ENCODE measurements around the gene USP24.

USP24 gene

GRCh38 chr1:55095095-55095494 lies 120.1 kb downstream of the USP24 start:
- DNase-seq, result no peak

DNA sequence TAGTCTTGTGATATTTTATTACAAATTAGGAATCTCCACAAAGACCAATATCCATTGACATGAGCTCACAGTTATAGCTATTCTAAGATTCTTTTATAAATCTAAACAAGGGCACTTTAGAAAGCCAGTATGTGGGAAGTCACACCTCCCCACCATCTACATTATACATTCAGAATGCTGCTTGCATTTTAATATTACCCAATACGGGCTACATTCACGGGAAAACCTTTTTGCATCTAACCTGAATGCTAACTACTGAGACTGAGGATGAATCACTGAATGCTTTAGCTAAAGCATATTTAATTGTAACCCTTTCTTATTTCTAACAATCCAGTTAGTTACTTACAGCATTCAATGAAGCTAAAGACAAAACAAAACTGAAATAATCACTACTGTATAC lies 122.7 kb downstream of the USP24 start:
- no peak for DNase-seq

- no peak for DNase-seq
Measured at GRCh38 chr1:55089683-55090082, 125.5 kb downstream of the USP24 start.

DNA sequence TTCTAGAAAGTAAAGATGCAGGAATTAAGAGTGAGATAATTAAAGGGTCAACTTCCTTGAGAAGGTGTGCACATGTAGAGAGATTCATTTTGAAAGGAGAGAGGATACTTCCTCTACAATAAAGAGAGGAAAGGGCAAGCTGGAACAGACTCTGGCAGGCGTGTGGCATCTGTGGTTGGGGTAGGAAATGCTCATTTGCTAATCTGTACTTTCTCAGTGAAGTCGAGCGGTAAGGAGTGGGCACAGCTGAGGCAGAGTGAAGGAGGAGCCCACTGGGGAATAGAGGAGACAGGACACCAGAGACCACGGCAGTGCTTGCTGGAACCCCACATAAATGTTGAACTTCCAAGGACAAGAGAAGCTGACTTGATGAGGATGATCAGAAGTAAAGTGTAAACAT lies 126.8 kb downstream of the USP24 start:
- no peak for DNase-seq

DNA sequence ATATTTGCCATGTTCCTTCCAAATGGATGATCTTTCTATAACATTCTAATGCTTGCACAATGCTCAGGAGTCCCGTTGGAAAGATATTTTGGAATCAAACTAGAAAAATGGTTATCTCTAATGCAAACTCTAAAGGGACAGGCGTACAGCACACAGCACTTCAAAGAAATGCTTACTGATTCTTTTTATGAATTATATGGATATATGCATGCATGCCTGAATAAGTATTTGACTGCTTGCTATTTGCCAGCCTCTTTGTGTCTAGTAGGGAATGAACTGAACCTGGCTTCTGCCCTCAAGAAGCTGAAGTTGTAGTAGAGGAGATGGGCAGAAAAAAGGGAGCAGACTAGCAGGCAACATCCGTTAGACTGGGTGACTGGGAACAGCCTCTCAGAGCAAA lies 127.7 kb downstream of the USP24 start:
- DNase-seq, result no peak

DNA sequence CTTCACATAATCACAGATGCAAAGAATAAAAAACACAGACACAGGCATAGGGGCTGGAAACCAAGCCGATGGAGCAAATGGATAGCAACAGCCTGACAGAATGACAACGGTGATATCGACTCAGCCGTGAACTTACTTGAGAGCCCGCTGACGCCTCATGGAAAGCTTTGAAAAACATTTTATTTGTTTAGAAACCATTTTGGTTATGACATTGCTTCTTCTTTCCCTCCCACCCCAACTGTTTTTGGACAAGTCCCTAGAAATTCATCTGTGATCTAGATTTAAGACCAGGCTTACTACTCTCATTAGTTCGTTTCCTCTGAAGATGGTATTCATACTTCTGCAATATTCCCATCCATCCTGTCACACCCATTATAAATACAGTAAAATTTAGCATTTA lies 130.9 kb downstream of the USP24 start:
- no peak for DNase-seq

DNA sequence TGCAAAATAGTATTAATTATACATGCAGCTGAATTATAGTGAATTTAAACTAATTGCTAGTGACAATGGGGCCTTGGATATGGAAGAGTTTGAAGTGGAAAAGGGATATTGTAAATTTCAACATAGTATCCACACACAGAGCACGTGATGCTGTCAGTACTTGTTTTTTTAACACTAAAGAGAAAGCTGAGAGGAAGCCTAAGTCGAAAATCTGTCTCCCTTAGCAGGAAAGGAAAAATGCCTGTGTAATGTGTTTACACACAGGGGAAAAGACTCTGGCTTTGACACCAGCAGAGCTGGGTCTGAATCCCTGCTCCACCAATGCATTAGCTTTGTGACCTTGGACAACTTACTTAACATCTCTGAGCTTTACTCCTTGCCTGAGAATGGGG lies 133.3 kb downstream of the USP24 start:
- DNase-seq, result no peak

DNA sequence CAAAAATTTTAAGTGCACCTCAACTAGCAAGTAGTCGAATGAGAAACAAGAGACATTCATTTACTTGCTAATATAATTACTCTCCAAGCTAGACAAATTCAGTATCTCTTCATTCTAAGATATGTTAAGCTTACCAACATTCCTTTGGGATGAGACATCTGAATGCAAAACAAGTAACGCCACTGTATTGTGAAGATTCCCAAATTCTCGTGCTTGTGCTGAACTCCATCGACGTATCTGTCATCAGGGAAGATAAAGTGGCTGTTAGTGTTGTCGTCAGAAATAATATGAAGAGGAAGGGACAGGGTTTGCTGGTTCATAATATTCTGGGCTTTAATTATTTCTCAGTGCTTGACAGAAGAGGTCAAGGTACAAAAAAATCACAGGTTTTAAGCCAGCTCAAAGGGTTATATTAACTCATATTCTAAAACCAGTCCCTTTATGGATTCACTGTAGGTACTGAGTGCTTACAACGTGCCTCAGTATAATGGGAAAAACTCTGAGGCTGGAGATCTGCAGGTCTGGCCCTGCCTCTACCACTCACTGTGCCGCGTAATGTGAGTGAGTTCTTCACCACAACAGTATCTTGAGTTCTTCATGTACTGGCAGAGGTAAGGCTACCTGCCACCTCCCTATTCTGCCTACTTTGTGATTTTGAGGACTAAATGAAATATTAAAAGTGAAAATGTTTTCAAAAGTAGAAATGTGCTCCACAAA lies 133.8 kb downstream of the USP24 start:
- DNase-seq, result peak; percentile 76

DNA sequence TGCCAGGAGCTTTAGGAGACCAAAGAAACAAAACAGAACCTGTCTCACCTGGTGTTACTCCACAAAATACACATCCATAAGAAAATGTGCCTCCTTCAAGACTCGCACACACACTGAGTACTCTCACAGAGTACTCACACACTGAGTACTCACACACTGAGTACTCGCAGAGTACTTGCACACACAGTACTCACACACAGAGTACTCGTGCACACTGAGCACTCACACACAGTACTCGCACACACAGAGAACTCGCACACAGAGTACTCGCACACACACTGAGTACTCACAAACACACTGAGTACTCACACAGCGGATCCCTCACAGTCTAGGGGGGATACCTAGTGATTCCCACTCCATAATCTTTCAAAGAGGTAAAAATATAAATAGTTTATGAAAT lies 135.5 kb downstream of the USP24 start:
- no peak for DNase-seq

GRCh38 chr1:55078470-55078869 lies 136.7 kb downstream of the USP24 start:
- no peak for DNase-seq

DNA sequence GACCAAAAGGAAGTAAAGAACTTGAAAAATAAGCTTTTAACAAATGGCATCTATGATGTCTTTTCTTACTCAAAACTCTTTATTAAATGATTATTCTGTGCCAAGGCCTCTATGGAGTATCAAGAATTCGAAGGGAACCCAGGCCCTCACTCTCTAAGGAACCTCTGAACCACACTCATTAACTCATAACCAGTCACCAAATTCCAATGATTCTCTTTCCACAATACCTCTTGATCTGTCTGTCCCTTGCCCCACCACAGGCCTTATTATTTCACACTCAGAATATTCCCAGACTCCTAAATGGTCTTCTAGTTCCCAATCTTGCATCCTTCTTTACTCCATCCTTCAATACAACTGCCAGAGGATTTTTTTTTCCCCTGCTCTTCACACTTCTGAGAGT lies 138.8 kb downstream of the USP24 start:
- DNase-seq, result no peak

DNA sequence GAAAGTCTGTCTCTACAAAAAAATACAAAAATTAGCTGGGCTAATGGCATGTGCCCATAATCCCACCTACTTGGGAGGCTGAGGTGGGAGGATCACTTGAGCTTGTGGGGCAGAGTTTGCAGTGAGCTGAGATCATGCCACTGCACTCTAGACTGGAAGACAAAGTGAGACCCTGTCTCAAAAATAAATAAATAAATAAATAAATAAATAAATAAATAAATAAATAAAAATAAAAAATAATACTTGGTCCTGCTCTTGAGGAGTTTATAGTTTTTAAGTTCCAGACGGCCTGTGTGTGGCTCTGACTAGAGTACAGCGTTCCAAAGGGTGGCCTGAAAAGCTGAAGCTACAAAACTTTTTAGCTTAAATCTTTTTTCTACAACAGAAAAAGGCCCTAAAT lies 140.7 kb downstream of the USP24 start:
- no peak for DNase-seq

DNA sequence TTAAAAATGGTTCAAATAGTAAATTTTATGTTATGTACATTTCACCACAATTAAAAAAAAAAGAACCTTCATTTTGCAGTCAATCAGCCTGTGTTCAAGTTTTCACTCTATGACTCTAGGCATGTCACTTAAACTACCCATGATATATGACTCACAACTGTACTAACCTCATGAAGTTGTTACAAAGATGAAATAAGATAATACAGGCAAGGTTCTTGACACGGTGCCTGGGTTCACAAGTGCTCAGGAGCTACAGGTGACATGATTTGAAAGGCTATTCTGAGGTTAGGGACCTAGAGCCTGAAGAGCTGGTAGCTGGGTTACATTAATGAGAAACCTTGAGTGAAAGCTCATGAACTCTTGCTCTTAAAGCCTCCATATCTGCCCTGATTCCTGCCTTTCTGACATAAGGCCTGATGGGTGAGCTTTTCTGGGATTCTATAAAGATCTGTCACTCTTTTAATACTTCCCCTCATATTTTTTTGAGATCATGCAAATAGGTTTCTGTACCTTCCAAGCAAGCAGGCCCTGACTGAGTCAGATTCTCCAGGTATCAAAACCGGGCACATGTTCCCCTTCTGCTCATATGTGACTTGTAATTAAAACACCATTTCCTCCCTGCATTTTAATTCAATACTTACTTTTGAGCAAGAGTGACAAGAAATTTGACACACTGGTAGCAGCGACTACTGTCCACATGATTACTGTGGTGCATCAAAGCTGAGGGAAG lies 141.8 kb downstream of the USP24 start:
- DNase-seq, result no peak

- peak; percentile 33 for DNase-seq
Measured at GRCh38 chr1:55071477-55071876, 143.7 kb downstream of the USP24 start.

DNA sequence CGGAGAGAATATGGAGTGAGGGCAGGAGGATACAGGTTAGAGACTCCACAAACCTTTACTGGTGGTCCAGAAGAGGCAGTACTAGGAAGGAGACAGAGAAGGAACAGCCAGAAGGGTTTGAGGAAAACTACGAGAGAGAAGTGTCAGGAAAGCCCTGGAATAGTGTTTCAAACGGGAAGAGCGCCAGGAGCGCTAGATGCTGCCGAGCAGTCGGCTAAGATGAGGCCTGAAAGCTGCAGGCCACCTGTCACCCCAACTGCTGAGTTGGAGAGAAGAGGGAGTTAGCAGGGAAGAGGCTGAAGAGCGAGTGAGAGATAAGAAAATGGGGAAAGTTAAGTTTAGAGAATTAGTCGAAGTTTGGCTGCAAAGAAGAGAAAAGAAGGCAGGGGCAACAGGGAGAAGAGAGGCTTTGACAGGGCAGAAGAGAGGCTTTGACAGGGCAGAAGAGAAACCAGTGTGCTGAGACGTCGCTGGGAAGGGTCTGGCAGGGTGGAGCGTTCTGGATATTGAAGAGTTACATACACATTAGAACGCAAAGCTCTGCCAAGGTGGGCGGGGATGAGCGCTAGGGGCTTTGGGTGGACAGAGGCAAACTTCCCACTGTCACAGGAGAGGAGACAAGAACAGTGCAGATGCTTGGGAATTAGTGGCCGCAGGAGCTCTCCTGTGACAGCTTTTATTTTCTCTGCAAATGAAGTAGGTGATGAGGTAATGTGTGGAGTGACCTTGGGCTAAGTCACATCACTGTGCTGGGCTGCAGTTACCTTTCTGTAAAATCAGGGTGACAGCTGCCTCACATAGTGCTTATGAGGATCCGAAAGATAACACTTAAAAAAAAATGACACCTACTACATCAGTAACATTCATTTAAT lies 144.6 kb downstream of the USP24 start:
- no peak for DNase-seq

- DNase-seq, result no peak
Measured at GRCh38 chr1:55069280-55069679, 145.9 kb downstream of the USP24 start.

GRCh38 chr1:55068638-55069037 lies 146.5 kb downstream of the USP24 start:
- no peak for DNase-seq

- no peak for DNase-seq
Measured at GRCh38 chr1:55067914-55068313, 147.2 kb downstream of the USP24 start.

- DNase-seq, result no peak
Measured at GRCh38 chr1:55067022-55067778, 148.0 kb downstream of the USP24 start.

GRCh38 chr1:55065648-55066047 lies 149.5 kb downstream of the USP24 start:
- no peak for DNase-seq

DNA sequence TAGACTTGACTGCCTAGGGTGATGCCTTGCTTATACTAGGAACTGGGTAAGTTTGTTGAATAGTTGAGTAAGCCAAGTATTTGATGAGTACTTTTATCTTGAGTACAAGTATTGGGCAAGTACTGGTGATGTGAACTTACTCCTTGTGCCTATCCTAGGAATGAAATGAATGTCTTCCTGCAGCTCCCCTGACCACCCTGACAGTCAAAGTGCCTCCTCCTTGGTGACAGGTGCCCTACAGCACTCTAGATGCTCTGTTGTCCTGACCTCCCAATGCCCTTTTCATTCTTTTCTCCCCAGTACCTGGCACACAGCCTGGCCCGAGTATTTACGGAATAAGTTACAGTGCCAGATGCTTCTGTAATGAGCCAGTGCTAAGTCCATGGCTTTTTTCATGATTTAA lies 150.3 kb downstream of the USP24 start:
- peak; percentile 88 for DNase-seq

DNA sequence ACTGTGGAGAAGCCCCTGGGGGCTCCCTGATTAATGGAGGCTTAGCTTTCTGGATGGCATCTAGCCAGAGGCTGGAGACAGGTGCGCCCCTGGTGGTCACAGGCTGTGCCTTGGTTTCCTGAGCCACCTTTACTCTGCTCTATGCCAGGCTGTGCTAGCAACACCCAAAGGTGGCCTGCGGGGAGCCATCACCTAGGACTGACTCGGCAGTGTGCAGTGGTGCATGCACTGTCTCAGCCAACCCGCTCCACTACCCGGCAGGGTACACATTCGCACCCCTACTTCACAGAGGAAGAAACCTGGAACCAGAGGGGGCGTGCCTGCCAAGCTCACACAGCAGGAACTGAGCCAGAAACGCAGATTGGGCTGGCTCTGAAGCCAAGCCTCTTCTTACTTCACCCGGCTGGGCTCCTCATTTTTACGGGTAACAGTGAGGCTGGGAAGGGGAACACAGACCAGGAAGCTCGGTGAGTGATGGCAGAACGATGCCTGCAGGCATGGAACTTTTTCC lies 151.0 kb downstream of the USP24 start:
- peak; percentile 85 for DNase-seq

DNA sequence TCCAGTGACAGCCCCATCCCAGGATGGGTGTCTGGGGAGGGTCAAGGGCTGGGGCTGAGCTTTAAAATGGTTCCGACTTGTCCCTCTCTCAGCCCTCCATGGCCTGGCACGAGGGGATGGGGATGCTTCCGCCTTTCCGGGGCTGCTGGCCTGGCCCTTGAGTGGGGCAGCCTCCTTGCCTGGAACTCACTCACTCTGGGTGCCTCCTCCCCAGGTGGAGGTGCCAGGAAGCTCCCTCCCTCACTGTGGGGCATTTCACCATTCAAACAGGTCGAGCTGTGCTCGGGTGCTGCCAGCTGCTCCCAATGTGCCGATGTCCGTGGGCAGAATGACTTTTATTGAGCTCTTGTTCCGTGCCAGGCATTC lies 151.6 kb downstream of the USP24 start:
- DNase-seq, result no peak

All from NCI-H226 (cell line).